Colonic mucosa (tissue), 4 donors: ENCODE data around the gene MEX3C. TPM values are rescaled to one million over a fixed set of nuclear protein-coding genes. Genes with fewer than 3 reads are reported as not detected.

Experiments
- DNase-seq: peaks from one replicate; pipeline ENCODE4 v3.0.0-alpha.2; 2020
- H3K27ac ChIP-seq: fragments of 200-600 bp; one replicate; pipeline ENCODE4 v1.8.0; 2021
- H3K27me3 ChIP-seq: fragments of 200-600 bp; one replicate; pipeline ENCODE4 v1.8.0; 2021
- H3K36me3 ChIP-seq: fragments of 200-600 bp; one replicate; pipeline ENCODE4 v1.8.0; 2021
- H3K4me1 ChIP-seq: fragments of 200-600 bp; one replicate; pipeline ENCODE4 v1.8.0; 2021; ENCODE audit warnings: mild to moderate bottlenecking
- H3K4me3 ChIP-seq: fragments of 200-600 bp; one replicate; pipeline ENCODE4 v1.8.0; 2021
- H3K9ac ChIP-seq, 2 donors: one replicate each; pipeline ENCODE4 v1.7.0; 2013; ENCODE audit warnings: control low read depth in 2 of 2, low read depth in 2 of 2, low read length in 2 of 2
- H3K9me3 ChIP-seq: fragments of 200-600 bp; one replicate; pipeline ENCODE4 v1.8.0; 2021
- CTCF ChIP-seq: fragments of 200-600 bp; IDR thresholded peaks from one replicate; pipeline ENCODE4 v1.8.0; 2022; ENCODE audit warnings: antibody characterized with exemption, mild to moderate bottlenecking
- intact Hi-C: fragments of 100-400 bp; cut with DNase I; formaldehyde crosslinking; loops from one replicate; pipeline ENCODE4 v1.14.1; 2022
- total RNA-seq, 2 donors: library from RNA; stranded (reverse); fragmentation: NEBNext Ultra II Directional in 1 of 2; extraction: Animal tissue kit (Norgen Biotek cat#: 25700) in 1 of 2; gene quantifications; one replicate each; pipeline ENCODE4 v1.2.1, GENCODE V29; 2021
- donor health status: healthy.
- donor health status: DM: no; HTN: no; CAD: no.
- donor health status: DM: no; HTN: no; CAD: no.

Gene MEX3C
- total RNA-seq, 2 donors from 2014 or later = 21.3 to 36.7 TPM

- H3K4me1 ChIP-seq = peaks cover 6% of the 10 kb centered on the region
- no peak overlapping the region for H3K27ac ChIP-seq
- no peak overlapping the region for H3K4me3 ChIP-seq
- no peaks in the 10 kb centered on the region for H3K9me3 ChIP-seq
- TF ChIP-seq CTCF = no peak
- no peaks in the 10 kb centered on the region for H3K27me3 ChIP-seq
- no peak overlapping the region for H3K9ac ChIP-seq
- no peaks in the 10 kb centered on the region for H3K36me3 ChIP-seq
- no peak for DNase-seq
- intact Hi-C loops = no loop called here
Measured at GRCh38 chr18:51191128-51191717, 6.3 kb downstream of the MEX3C start.

DNA sequence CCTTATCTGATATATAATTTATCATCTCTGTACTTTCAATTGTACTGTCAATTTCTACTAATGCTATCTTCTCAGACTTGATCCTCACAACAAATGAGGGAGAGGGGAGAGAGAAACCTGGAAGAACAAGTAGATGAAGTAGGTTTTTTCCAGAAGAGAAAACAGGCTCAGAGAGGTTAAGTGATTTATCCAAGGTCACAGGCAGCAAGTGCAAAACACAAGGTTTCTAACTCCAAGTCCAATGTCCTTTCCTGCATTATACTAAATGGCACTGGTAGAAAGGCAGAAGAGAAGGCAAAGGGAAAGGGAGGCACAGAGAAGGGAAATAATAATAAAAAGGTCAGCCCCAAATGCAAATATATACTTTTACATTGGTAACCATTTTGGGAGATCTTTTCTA lies 7.5 kb downstream of the MEX3C start:
- intact Hi-C loops = no loop called here
- Histone ChIP-seq H3K9ac (no peak overlapping the region), H3K36me3 (no peaks in the 10 kb centered on the region), H3K4me3 (no peak overlapping the region), H3K9me3 (no peaks in the 10 kb centered on the region), H3K27ac (no peak overlapping the region), H3K4me1 (peaks cover 4% of the 10 kb centered on the region), H3K27me3 (no peaks in the 10 kb centered on the region)
- no peak for TF ChIP-seq CTCF
- DNase-seq = no peak

GRCh38 chr18:51188024-51188701 lies 9.3 kb downstream of the MEX3C start:
- Histone ChIP-seq H3K4me1 (peaks cover 2% of the 10 kb centered on the region), H3K27me3 (no peaks in the 10 kb centered on the region), H3K9ac (no peak overlapping the region), H3K36me3 (no peaks in the 10 kb centered on the region), H3K27ac (no peak overlapping the region), H3K4me3 (no peak overlapping the region), H3K9me3 (no peaks in the 10 kb centered on the region)
- no peak for TF ChIP-seq CTCF
- no peak for DNase-seq
- intact Hi-C loops = no loop called here

- TF ChIP-seq CTCF = no peak
- Histone ChIP-seq H3K4me1 (no peaks in the 10 kb centered on the region), H3K9ac (no peak overlapping the region), H3K27me3 (no peaks in the 10 kb centered on the region), H3K9me3 (no peaks in the 10 kb centered on the region), H3K4me3 (no peak overlapping the region), H3K36me3 (no peaks in the 10 kb centered on the region), H3K27ac (no peak overlapping the region)
- intact Hi-C loops = no loop called here
- no peak for DNase-seq
Measured at GRCh38 chr18:51185075-51185474, 12.4 kb downstream of the MEX3C start.

GRCh38 chr18:51184091-51184457 lies 13.4 kb downstream of the MEX3C start:
- intact Hi-C loops = no loop called here
- H3K27me3 ChIP-seq = no peaks in the 10 kb centered on the region
- H3K4me3 ChIP-seq = no peak overlapping the region
- H3K9me3 ChIP-seq = no peaks in the 10 kb centered on the region
- H3K27ac ChIP-seq = no peak overlapping the region
- DNase-seq = no peak
- no peak overlapping the region for H3K9ac ChIP-seq
- no peak for TF ChIP-seq CTCF
- no peaks in the 10 kb centered on the region for H3K4me1 ChIP-seq
- no peaks in the 10 kb centered on the region for H3K36me3 ChIP-seq
